ENCODE data around the gene KIAA0513. TPM values are rescaled to one million over a fixed set of nuclear protein-coding genes. Genes with fewer than 3 reads are reported as not detected.

The KIAA0513 gene
- total RNA-seq, 1 donor, result 35.1 TPM

- Histone ChIP-seq H3K4me2 (ENCODE audit: insufficient read depth, low read length) (no peak overlapping the region), H3K36me3 (ENCODE audit: insufficient read depth, low read length) (peaks cover 26% of the 10 kb centered on the region), H3K9me3 (ENCODE audit: low read depth, low read length) (no peaks in the 10 kb centered on the region), H3K79me2 (ENCODE audit: insufficient read depth, low read length) (no peaks in the 10 kb centered on the region), H4K20me1 (ENCODE audit: insufficient read depth, low read length) (peaks cover 5% of the 10 kb centered on the region), H2AFZ (ENCODE audit: low read length) (no peak overlapping the region), H3K4me1 (ENCODE audit: insufficient read depth, low read length) (peaks cover 3% of the 10 kb centered on the region), H3K4me3 (ENCODE audit: insufficient read depth, low read length) (no peak overlapping the region), H3K27ac (ENCODE audit: low read depth, low read length) (no peak overlapping the region), H3K27me3 (ENCODE audit: insufficient read depth, low read length) (no peaks in the 10 kb centered on the region)
- peak; percentile 92 for DNase-seq (ENCODE audit: insufficient read length, low spot score, missing footprints)
- no peak for TF ChIP-seq CTCF (IDR thresholded peaks at IDR 0.05; ENCODE audit: extremely low read depth, low read depth, low read length)
Observed at GRCh38 chr16:85072947-85073346, 45.4 kb downstream of the KIAA0513 start.

GRCh38 chr16:85074225-85074914, 46.8 kb downstream of the KIAA0513 start:
- Histone ChIP-seq H3K9me3 (ENCODE audit: low read depth, low read length) (no peaks in the 10 kb centered on the region), H3K36me3 (ENCODE audit: insufficient read depth, low read length) (peaks cover 33% of the 10 kb centered on the region), H3K79me2 (ENCODE audit: insufficient read depth, low read length) (no peaks in the 10 kb centered on the region), H3K4me3 (ENCODE audit: insufficient read depth, low read length) (no peak overlapping the region), H4K20me1 (ENCODE audit: insufficient read depth, low read length) (peaks cover 2% of the 10 kb centered on the region), H3K4me2 (ENCODE audit: insufficient read depth, low read length) (no peak overlapping the region), H3K4me1 (ENCODE audit: insufficient read depth, low read length) (no peaks in the 10 kb centered on the region), H2AFZ (ENCODE audit: low read length) (no peak overlapping the region), H3K27me3 (ENCODE audit: insufficient read depth, low read length) (no peaks in the 10 kb centered on the region), H3K27ac (ENCODE audit: low read depth, low read length) (no peak overlapping the region)
- no peak for DNase-seq (ENCODE audit: insufficient read length, low spot score, missing footprints)
- no peak for TF ChIP-seq CTCF (IDR thresholded peaks at IDR 0.05; ENCODE audit: extremely low read depth, low read depth, low read length)

DNA sequence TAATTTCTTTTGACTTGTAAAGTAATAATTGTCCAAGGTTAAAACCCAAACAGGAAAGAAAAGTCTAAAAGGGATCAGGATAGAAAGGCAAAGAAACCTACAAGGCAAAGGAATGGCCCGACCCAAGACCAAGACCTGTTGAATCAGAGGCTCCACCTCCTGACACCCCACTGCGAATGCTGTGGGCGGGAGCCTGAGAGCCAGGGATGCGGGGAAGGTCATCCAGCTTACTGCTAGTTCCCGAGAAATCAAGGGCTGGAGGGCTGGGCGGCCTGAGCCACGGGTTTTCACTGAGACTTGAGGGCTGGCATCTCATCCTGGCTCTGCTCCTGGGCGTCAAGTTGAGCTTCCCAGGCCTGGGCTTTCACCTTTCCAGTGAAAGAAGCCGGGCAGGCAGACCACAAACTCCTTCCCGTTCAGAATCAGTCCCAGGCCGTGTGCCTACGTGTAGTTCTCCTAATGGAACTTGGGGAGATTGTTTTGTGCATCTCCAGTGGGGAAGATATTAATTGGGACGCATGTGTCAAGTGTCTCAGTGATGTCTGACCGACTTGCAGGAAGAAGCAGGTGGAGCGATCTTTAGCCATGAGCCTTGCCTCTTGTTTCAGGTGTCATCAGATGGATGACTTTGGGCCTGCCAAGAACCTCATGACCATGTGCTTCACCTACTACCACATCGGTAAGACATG, 47.8 kb downstream of the KIAA0513 start:
- no peak for DNase-seq (ENCODE audit: insufficient read length, low spot score, missing footprints)
- H4K20me1 ChIP-seq (ENCODE audit: insufficient read depth, low read length), result no peaks in the 10 kb centered on the region
- H3K36me3 ChIP-seq (ENCODE audit: insufficient read depth, low read length), result peaks cover 32% of the 10 kb centered on the region
- H3K27me3 ChIP-seq (ENCODE audit: insufficient read depth, low read length), result no peaks in the 10 kb centered on the region
- no peaks in the 10 kb centered on the region for H3K79me2 ChIP-seq (ENCODE audit: insufficient read depth, low read length)
- no peak for TF ChIP-seq CTCF (IDR thresholded peaks at IDR 0.05; ENCODE audit: extremely low read depth, low read depth, low read length)
- H3K4me1 ChIP-seq (ENCODE audit: insufficient read depth, low read length), result no peaks in the 10 kb centered on the region
- H2AFZ ChIP-seq (ENCODE audit: low read length), result no peak overlapping the region
- no peak overlapping the region for H3K4me3 ChIP-seq (ENCODE audit: insufficient read depth, low read length)
- no peak overlapping the region for H3K4me2 ChIP-seq (ENCODE audit: insufficient read depth, low read length)
- no peaks in the 10 kb centered on the region for H3K9me3 ChIP-seq (ENCODE audit: low read depth, low read length)
- no peak overlapping the region for H3K27ac ChIP-seq (ENCODE audit: low read depth, low read length)

GRCh38 chr16:85077039-85077438, 49.4 kb downstream of the KIAA0513 start:
- Histone ChIP-seq H3K4me2 (ENCODE audit: insufficient read depth, low read length) (no peak overlapping the region), H3K9me3 (ENCODE audit: low read depth, low read length) (no peaks in the 10 kb centered on the region), H3K4me3 (ENCODE audit: insufficient read depth, low read length) (no peak overlapping the region), H3K4me1 (ENCODE audit: insufficient read depth, low read length) (no peaks in the 10 kb centered on the region), H3K27me3 (ENCODE audit: insufficient read depth, low read length) (no peaks in the 10 kb centered on the region), H3K36me3 (ENCODE audit: insufficient read depth, low read length) (peaks cover 25% of the 10 kb centered on the region), H3K79me2 (ENCODE audit: insufficient read depth, low read length) (no peaks in the 10 kb centered on the region), H3K27ac (ENCODE audit: low read depth, low read length) (no peak overlapping the region), H2AFZ (ENCODE audit: low read length) (no peak overlapping the region), H4K20me1 (ENCODE audit: insufficient read depth, low read length) (no peaks in the 10 kb centered on the region)
- no peak for TF ChIP-seq CTCF (IDR thresholded peaks at IDR 0.05; ENCODE audit: extremely low read depth, low read depth, low read length)
- peak; percentile 72 for DNase-seq (ENCODE audit: insufficient read length, low spot score, missing footprints)

Measured in osteoblast (primary cell).